Neural cell (in vitro differentiated cells): ENCODE measurements around the gene ATG2B. TPM values are rescaled to one million over a fixed set of nuclear protein-coding genes. Genes with fewer than 3 reads are reported as not detected.

Experiments
- H2AFZ ChIP-seq: fragments of 200-600, 300-800 bp; sonication (generic), shearing (Covaris generic); 2 replicates; pipeline ENCODE4 v1.6.0; 2014; ENCODE audit warnings: low read depth, mild to moderate bottlenecking, antibody characterized with exemption, low read length, moderate library complexity
- H3F3A ChIP-seq: fragments of 200-600 bp; shearing (Covaris generic); 2 replicates; pipeline ENCODE4 v1.6.1; 2016; ENCODE audit warnings: mild to moderate bottlenecking, moderate library complexity, mixed read lengths, antibody characterized with exemption, low read length; ENCODE audit not compliant: insufficient read depth, poor library complexity, severe bottlenecking
- H3K27ac ChIP-seq: fragments of 200-600, 300-800 bp; sonication (generic), shearing (Covaris generic); 2 replicates; pipeline ENCODE4 v1.5.1; 2014; ENCODE audit warnings: mild to moderate bottlenecking, low read length, moderate library complexity
- H3K27me3 ChIP-seq: fragments of 300-800, 200-600 bp; sonication (generic), shearing (Covaris generic); 2 replicates; pipeline ENCODE4 v1.6.0; 2014; ENCODE audit warnings: mild to moderate bottlenecking, low read depth, low read length, moderate library complexity; ENCODE audit not compliant: insufficient read depth
- H3K36me3 ChIP-seq: fragments of 300-800, 200-600 bp; sonication (generic), shearing (Covaris generic); 2 replicates; pipeline ENCODE4 v1.5.1; 2014; ENCODE audit warnings: mild to moderate bottlenecking, antibody characterized with exemption, low read length, moderate library complexity; ENCODE audit not compliant: insufficient read depth
- H3K4me2 ChIP-seq: fragments of 300-800, 200-600 bp; sonication (generic), shearing (Covaris generic); 2 replicates; pipeline ENCODE4 v1.6.0; 2014; ENCODE audit warnings: mild to moderate bottlenecking, low read length
- H3K4me3 ChIP-seq: fragments of 300-800, 200-600 bp; sonication (generic), shearing (Covaris generic); 2 replicates; pipeline ENCODE4 v1.5.1; 2014; ENCODE audit warnings: mild to moderate bottlenecking, low read length, moderate library complexity
- H3K79me2 ChIP-seq: fragments of 200-600 bp; shearing (Covaris generic); replicated peaks from 2 replicates; pipeline ENCODE4 v1.6.0; 2014; ENCODE audit warnings: mild to moderate bottlenecking, low read length, moderate library complexity; ENCODE audit not compliant: insufficient read depth
- H3K9ac ChIP-seq: fragments of 300-800, 200-600 bp; sonication (generic), shearing (Covaris generic); 2 replicates; pipeline ENCODE4 v1.6.1; 2016; ENCODE audit warnings: mild to moderate bottlenecking, low read length, mixed read lengths
- H3K9me2 ChIP-seq: fragments of 200-600 bp; shearing (Covaris generic); 2 replicates; pipeline ENCODE4 v1.6.1; 2016; ENCODE audit warnings: mild to moderate bottlenecking, low read length, mixed read lengths; ENCODE audit not compliant: insufficient read depth
- H3K9me3 ChIP-seq: fragments of 200-600, 300-800 bp; sonication (generic), shearing (Covaris generic); 2 replicates; pipeline ENCODE4 v1.6.1; 2016; ENCODE audit warnings: mild to moderate bottlenecking, mixed run types, low read length, moderate library complexity, mixed read lengths
- H4K20me1 ChIP-seq: fragments of 200-600 bp; shearing (Covaris generic); 2 replicates; pipeline ENCODE4 v1.6.1; 2016; ENCODE audit warnings: mild to moderate bottlenecking, mixed run types; ENCODE audit not compliant: insufficient read depth
- CTCF ChIP-seq: fragments of 450-650 bp; IDR thresholded peaks from 2 replicates; pipeline ENCODE4 v1.5.1; 2014; ENCODE audit warnings: antibody characterized with exemption, mild to moderate bottlenecking, moderate library complexity; ENCODE audit not compliant: poor library complexity, severe bottlenecking
- EP300 ChIP-seq: fragments of 450-650 bp; conservative IDR thresholded peaks from 2 replicates; pipeline ENCODE4 v1.6.1; 2014; ENCODE audit warnings: antibody characterized with exemption, mild to moderate bottlenecking, moderate library complexity; ENCODE audit not compliant: poor library complexity, severe bottlenecking
- EZH2 ChIP-seq: fragments of 200-600, 300-800 bp; shearing (Covaris generic), sonication (generic); IDR thresholded peaks from 2 replicates; pipeline ENCODE4 v1.6.1; 2014; ENCODE audit warnings: antibody characterized with exemption, low read length, borderline replicate concordance, mild to moderate bottlenecking; ENCODE audit not compliant: insufficient read depth, poor library complexity, severe bottlenecking
- MXI1 ChIP-seq: fragments of 450-650 bp; conservative IDR thresholded peaks from 2 replicates; pipeline ENCODE4 v1.6.1; 2014; ENCODE audit warnings: antibody characterized with exemption, mild to moderate bottlenecking; ENCODE audit not compliant: poor library complexity, severe bottlenecking
- POLR2AphosphoS5 ChIP-seq: IDR thresholded peaks from 2 replicates; pipeline ENCODE4 v1.6.1; 2012
- REST ChIP-seq: IDR thresholded peaks from 2 replicates; pipeline ENCODE4 v1.6.1; 2012; ENCODE audit warnings: borderline replicate concordance
- SMC3 ChIP-seq: fragments of 450-650 bp; conservative IDR thresholded peaks from 2 replicates; pipeline ENCODE4 v1.6.1; 2014; ENCODE audit warnings: antibody characterized with exemption, mild to moderate bottlenecking, moderate library complexity; ENCODE audit not compliant: poor library complexity
- TAF1 ChIP-seq: IDR thresholded peaks from 2 replicates; pipeline ENCODE4 v1.6.1; 2012; ENCODE audit warnings: low read depth
- polyA plus RNA-seq: library from polyadenylated mRNA; depleted of rRNA; stranded (reverse); fragments of >200 nt; gene quantifications from 2 replicates; pipeline ENCODE4 v1.2.3, GENCODE V29; 2014

Gene ATG2B
- polyA plus RNA-seq, 1 donor from 2014 or later: 16.2 TPM

GRCh38 chr14:96272777-96273473, 90.2 kb downstream of the ATG2B start:
- no peaks in the 10 kb centered on the region for H4K20me1 ChIP-seq
- no peak for TF ChIP-seq TAF1
- no peak for TF ChIP-seq REST
- no peak for TF ChIP-seq SMC3
- no peak for TF ChIP-seq MXI1
- no peak for TF ChIP-seq POLR2AphosphoS5
- no peak for TF ChIP-seq CTCF
- H3K4me3 ChIP-seq: no peak overlapping the region
- no peaks in the 10 kb centered on the region for H3K9me2 ChIP-seq
- no peak overlapping the region for H3K4me2 ChIP-seq
- H3K36me3 ChIP-seq: no peaks in the 10 kb centered on the region
- H3K27me3 ChIP-seq: no peaks in the 10 kb centered on the region
- H3F3A ChIP-seq: no peaks in the 10 kb centered on the region
- no peak overlapping the region for H2AFZ ChIP-seq
- H3K9me3 ChIP-seq: no peaks in the 10 kb centered on the region
- no peaks in the 10 kb centered on the region for H3K79me2 ChIP-seq
- no peak overlapping the region for H3K27ac ChIP-seq
- no peak overlapping the region for H3K9ac ChIP-seq

GRCh38 chr14:96271421-96271762, 91.7 kb downstream of the ATG2B start:
- H4K20me1 ChIP-seq: no peaks in the 10 kb centered on the region
- H3K9ac ChIP-seq: no peak overlapping the region
- H3K9me3 ChIP-seq: no peaks in the 10 kb centered on the region
- H3F3A ChIP-seq: no peaks in the 10 kb centered on the region
- H3K4me3 ChIP-seq: no peak overlapping the region
- H2AFZ ChIP-seq: no peak overlapping the region
- H3K36me3 ChIP-seq: no peaks in the 10 kb centered on the region
- TF ChIP-seq SMC3 (no peak), EP300 (no peak), TAF1 (no peak), REST (no peak), EZH2 (no peak), POLR2AphosphoS5 (no peak), MXI1 (no peak), CTCF (no peak)
- H3K9me2 ChIP-seq: no peaks in the 10 kb centered on the region
- H3K79me2 ChIP-seq: no peaks in the 10 kb centered on the region
- H3K27me3 ChIP-seq: no peaks in the 10 kb centered on the region
- no peak overlapping the region for H3K4me2 ChIP-seq
- no peak overlapping the region for H3K27ac ChIP-seq
